Liver (tissue), 9 donors: ENCODE measurements around the gene WNK2. TPM values are rescaled to one million over a fixed set of nuclear protein-coding genes. Genes with fewer than 3 reads are reported as not detected.

Source experiments
- DNase-seq: peaks from one replicate; pipeline ENCODE4 v3.0.0-alpha.2; 2017; ENCODE audit warnings: low spot score
- H3K27ac ChIP-seq, 2 donors: one replicate each; pipeline ENCODE4 v1.7.0; 2013; ENCODE audit warnings: inconsistent platforms in 2 of 2, low read length in 2 of 2, control low read depth in 1 of 2, low read depth in 1 of 2, mild to moderate bottlenecking in 1 of 2
- H3K27me3 ChIP-seq, 4 donors: one replicate each; pipeline versions ENCODE4 v1.6.1 to v1.7.0; 2013; ENCODE audit warnings: low read length in 3 of 4, inconsistent platforms in 1 of 4, mild to moderate bottlenecking in 1 of 4, moderate library complexity in 1 of 4; ENCODE audit not compliant: control insufficient read depth in 4 of 4, insufficient read depth in 4 of 4
- H3K36me3 ChIP-seq, 4 donors: one replicate each; pipeline versions ENCODE4 v1.6.1 to v1.7.0; 2013; ENCODE audit warnings: low read length in 3 of 4, mild to moderate bottlenecking in 3 of 4, low read depth in 1 of 4, moderate library complexity in 1 of 4; ENCODE audit not compliant: control insufficient read depth in 4 of 4, insufficient read depth in 3 of 4
- H3K4me1 ChIP-seq, 4 donors: one replicate each; pipeline versions ENCODE4 v1.6.1 to v1.7.0; 2013; ENCODE audit warnings: low read length in 3 of 4, mild to moderate bottlenecking in 3 of 4, moderate library complexity in 1 of 4; ENCODE audit not compliant: control insufficient read depth in 4 of 4, insufficient read depth in 4 of 4
- H3K4me3 ChIP-seq, 3 donors: one replicate each; pipeline versions ENCODE4 v1.6.1 to v1.7.0; 2013; ENCODE audit warnings: low read length in 3 of 3, control low read depth in 1 of 3, low read depth in 1 of 3, mild to moderate bottlenecking in 1 of 3
- H3K9ac ChIP-seq, 2 donors: one replicate each; pipeline ENCODE4 v1.7.0; 2013; ENCODE audit warnings: low read length in 2 of 2, mild to moderate bottlenecking in 2 of 2, moderate library complexity in 2 of 2, control low read depth in 1 of 2, low read depth in 1 of 2
- H3K9me3 ChIP-seq, 4 donors: one replicate each; pipeline versions ENCODE4 v1.6.1 to v1.7.0; 2013; ENCODE audit warnings: low read length in 3 of 4; ENCODE audit not compliant: control insufficient read depth in 4 of 4
- ATF3 ChIP-seq: IDR thresholded peaks from 2 replicates; pipeline ENCODE4 v1.6.1; 2016; ENCODE audit warnings: antibody characterized with exemption
- EGR1 ChIP-seq, 2 donors: IDR thresholded peaks; 2 replicates each; pipeline ENCODE4 v1.6.1; 2016 to 2018; ENCODE audit warnings: antibody characterized with exemption in 2 of 2, low read depth in 2 of 2
- FOXA1 ChIP-seq: IDR thresholded peaks from 2 replicates; pipeline ENCODE4 v1.6.1; 2016; ENCODE audit warnings: antibody characterized with exemption
- FOXA2 ChIP-seq: IDR thresholded peaks from 2 replicates; pipeline ENCODE4 v1.6.1; 2016; ENCODE audit warnings: antibody characterized with exemption
- GABPA ChIP-seq, 2 donors: IDR thresholded peaks in 1 of 2; conservative IDR thresholded peaks in 1 of 2; 2 replicates each; pipeline ENCODE4 v1.6.1; 2016; ENCODE audit warnings: antibody characterized with exemption in 2 of 2, mild to moderate bottlenecking in 1 of 2, moderate library complexity in 1 of 2
- HNF4A ChIP-seq, 2 donors: conservative IDR thresholded peaks; 2 replicates each; pipeline ENCODE4 v1.6.1; 2016; ENCODE audit warnings: antibody characterized with exemption in 2 of 2, mild to moderate bottlenecking in 2 of 2
- HNF4G ChIP-seq: IDR thresholded peaks from 2 replicates; pipeline ENCODE4 v1.6.1; 2016; ENCODE audit warnings: antibody characterized with exemption
- JUND ChIP-seq, 2 donors: IDR thresholded peaks; 2 replicates each; pipeline ENCODE4 v1.6.1; 2016; ENCODE audit warnings: antibody characterized with exemption in 2 of 2
- MAX ChIP-seq: IDR thresholded peaks from 2 replicates; pipeline ENCODE4 v1.6.1; 2016; ENCODE audit warnings: antibody characterized with exemption
- NR2F2 ChIP-seq: IDR thresholded peaks from 2 replicates; pipeline ENCODE4 v1.6.1; 2016; ENCODE audit warnings: antibody characterized with exemption
- RAD21 ChIP-seq, 2 donors: IDR thresholded peaks; 2 replicates each; pipeline ENCODE4 v1.6.1; 2016; ENCODE audit warnings: antibody characterized with exemption in 2 of 2, mild to moderate bottlenecking in 2 of 2
- REST ChIP-seq: IDR thresholded peaks from 2 replicates; pipeline ENCODE4 v1.6.1; 2016; ENCODE audit warnings: antibody characterized with exemption, mild to moderate bottlenecking
- RXRA ChIP-seq, 2 donors: IDR thresholded peaks; 2 replicates each; pipeline ENCODE4 v1.6.1; 2017 to 2018; ENCODE audit warnings: antibody characterized with exemption in 2 of 2, mild to moderate bottlenecking in 1 of 2
- SP1 ChIP-seq: IDR thresholded peaks from 2 replicates; pipeline ENCODE4 v1.6.1; 2018; ENCODE audit warnings: antibody characterized with exemption, mild to moderate bottlenecking
- TAF1 ChIP-seq: conservative IDR thresholded peaks from 2 replicates; pipeline ENCODE4 v1.6.1; 2016; ENCODE audit warnings: antibody characterized with exemption, mild to moderate bottlenecking
- YY1 ChIP-seq: IDR thresholded peaks from 2 replicates; pipeline ENCODE4 v1.6.1; 2016; ENCODE audit warnings: antibody characterized with exemption, mild to moderate bottlenecking
- ZBTB33 ChIP-seq: IDR thresholded peaks from 2 replicates; pipeline ENCODE4 v1.6.1; 2016; ENCODE audit warnings: antibody characterized with exemption
- WGBS: extraction: QIAGEN DNeasy Blood & Tissue Kit; methylation state at CpG from one replicate; pipeline ENCODE4 v1.1.7; 2013; 5-methylcytosine and 5-hydroxymethylcytosine counted together
- polyA plus RNA-seq, 2 donors: library from polyadenylated mRNA; stranded (reverse) in 1 of 2; unstranded in 1 of 2; fragments of 200-250 nt in 1 of 2; fragments of >200 nt in 1 of 2; fragmentation: Nextera tagmentation in 1 of 2; extraction: Ambion mirVana in 1 of 2; gene quantifications; one replicate each; pipeline versions ENCODE4 v1.2.1 to v1.2.3, GENCODE V29; 2013 to 2015
- total RNA-seq, 2 donors: library from RNA; depleted of rRNA; stranded (reverse); fragments of >200 nt; gene quantifications; one replicate each; pipeline ENCODE4 v1.2.3, GENCODE V29; 2014
- donor health status: healthy.
- donor health status: healthy.
- donor health status: healthy.
- donor health status: healthy.
- donor health status: healthy.

WNK2 gene
- total and polyA plus RNA-seq, 4 donors: 0.65 to 4.4 (median 1.7) TPM

- Histone ChIP-seq H3K36me3 (no peaks in the 10 kb centered on the region), H3K27me3 (no peaks in the 10 kb centered on the region), H3K9ac (no peak overlapping the region), H3K27ac (no peak overlapping the region), H3K9me3 (no peaks in the 10 kb centered on the region), H3K4me1 (no peaks in the 10 kb centered on the region), H3K4me3 (no peak overlapping the region)
- no peak for TF ChIP-seq NR2F2
- no peak for TF ChIP-seq RAD21 (IDR thresholded peaks at IDR 0.05)
- TF ChIP-seq JUND (IDR thresholded peaks at IDR 0.05): no peak
- no peak for TF ChIP-seq REST
- no peak for TF ChIP-seq ZBTB33
- TF ChIP-seq YY1: no peak
- no peak for TF ChIP-seq TAF1
- TF ChIP-seq FOXA2: no peak
- TF ChIP-seq GABPA (IDR thresholded peaks at IDR 0.05 in 1 of 2, conservative IDR thresholded peaks at IDR 0.05 in 1 of 2): no peak
- no peak for TF ChIP-seq HNF4G
- no peak for TF ChIP-seq EGR1 (IDR thresholded peaks at IDR 0.05; ENCODE audit: low read depth in 2 of 2)
- TF ChIP-seq MAX: no peak
- no peak for TF ChIP-seq HNF4A (conservative IDR thresholded peaks at IDR 0.05)
- TF ChIP-seq RXRA (IDR thresholded peaks at IDR 0.05): no peak
- no peak for TF ChIP-seq SP1
- WGBS: 72% methylated on average over 2 of the region's 2 CpGs
- DNase-seq: no peak
Measured at GRCh38 chr9:93237540-93237939, 53.6 kb downstream of the WNK2 start.

GRCh38 chr9:93238953-93239925, 55.3 kb downstream of the WNK2 start:
- no peak for DNase-seq
- Histone ChIP-seq H3K9ac (no peak overlapping the region), H3K27me3 (no peaks in the 10 kb centered on the region), H3K4me3 (no peak overlapping the region), H3K27ac (no peak overlapping the region), H3K9me3 (no peaks in the 10 kb centered on the region), H3K36me3 (no peaks in the 10 kb centered on the region), H3K4me1 (no peaks in the 10 kb centered on the region)
- no peak for TF ChIP-seq ATF3
- no peak for TF ChIP-seq TAF1
- TF ChIP-seq ZBTB33: no peak
- TF ChIP-seq YY1: no peak
- TF ChIP-seq FOXA1: no peak
- no peak for TF ChIP-seq FOXA2
- no peak for TF ChIP-seq GABPA (IDR thresholded peaks at IDR 0.05 in 1 of 2, conservative IDR thresholded peaks at IDR 0.05 in 1 of 2)
- no peak for TF ChIP-seq EGR1 (IDR thresholded peaks at IDR 0.05; ENCODE audit: low read depth in 2 of 2)
- no peak for TF ChIP-seq HNF4A (conservative IDR thresholded peaks at IDR 0.05)
- no peak for TF ChIP-seq RXRA (IDR thresholded peaks at IDR 0.05)
- no peak for TF ChIP-seq MAX
- TF ChIP-seq JUND (IDR thresholded peaks at IDR 0.05): no peak
- TF ChIP-seq SP1: no peak
- 89% methylated on average over 19 of the region's 19 CpGs for WGBS
